ENCODE results near the gene TBC1D22A.

GRCh38 chr22:47052236-47053012, 290.0 kb downstream of the TBC1D22A start:
- no peak for TF ChIP-seq EZH2 (IDR thresholded peaks at IDR 0.05; ENCODE audit: low read length)
- no peak for TF ChIP-seq CTCF (optimal IDR thresholded peaks at IDR 0.05 in 1 of 3, IDR thresholded peaks at IDR 0.05 in 1 of 3, conservative IDR thresholded peaks at IDR 0.05 in 1 of 3; ENCODE audit: extremely low read depth in 1 of 3, insufficient read depth in 2 of 3, low read length in 3 of 3)

Measured in keratinocyte (primary cell).